GM18861 (cell line): ENCODE results near the gene RNF31.
"Not testable (repeated sequence)": the region's sequence is repeated elsewhere in the genome, so short reads cannot be mapped to it uniquely, and the experiment has no call there.

Experiments
- ATAC-seq: cut with Tn5 transposase; IDR thresholded peaks from one replicate; pipeline ENCODE4 v1.9.1; 2021; ENCODE audit not compliant: unreplicated experiment

Gene RNF31

GRCh38 chr14:24197056-24197450, 49.8 kb downstream of the RNF31 start:
- no peak for ATAC-seq

GRCh38 chr14:24198814-24199524, 51.7 kb downstream of the RNF31 start:
- ATAC-seq: no peak

DNA sequence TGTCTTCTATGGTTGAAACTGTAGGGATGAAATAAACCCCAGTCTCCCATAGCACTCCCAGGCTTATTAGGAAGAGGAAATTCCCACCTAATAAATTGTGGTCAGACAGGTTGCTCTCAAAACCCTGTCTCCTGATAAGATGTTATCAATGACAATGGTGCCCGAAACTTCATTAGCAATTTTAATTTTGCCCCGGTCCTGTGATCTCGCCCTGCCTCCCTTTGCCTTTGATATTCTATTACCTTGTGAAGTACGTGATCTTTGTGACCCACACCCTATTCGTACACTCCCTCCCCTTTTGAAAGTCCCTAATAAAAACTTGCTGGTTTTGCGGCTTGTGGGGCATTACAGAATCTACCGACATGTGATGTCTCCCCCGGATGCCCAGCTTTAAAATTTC, 55.2 kb downstream of the RNF31 start:
- not testable (repeated sequence) for ATAC-seq

DNA sequence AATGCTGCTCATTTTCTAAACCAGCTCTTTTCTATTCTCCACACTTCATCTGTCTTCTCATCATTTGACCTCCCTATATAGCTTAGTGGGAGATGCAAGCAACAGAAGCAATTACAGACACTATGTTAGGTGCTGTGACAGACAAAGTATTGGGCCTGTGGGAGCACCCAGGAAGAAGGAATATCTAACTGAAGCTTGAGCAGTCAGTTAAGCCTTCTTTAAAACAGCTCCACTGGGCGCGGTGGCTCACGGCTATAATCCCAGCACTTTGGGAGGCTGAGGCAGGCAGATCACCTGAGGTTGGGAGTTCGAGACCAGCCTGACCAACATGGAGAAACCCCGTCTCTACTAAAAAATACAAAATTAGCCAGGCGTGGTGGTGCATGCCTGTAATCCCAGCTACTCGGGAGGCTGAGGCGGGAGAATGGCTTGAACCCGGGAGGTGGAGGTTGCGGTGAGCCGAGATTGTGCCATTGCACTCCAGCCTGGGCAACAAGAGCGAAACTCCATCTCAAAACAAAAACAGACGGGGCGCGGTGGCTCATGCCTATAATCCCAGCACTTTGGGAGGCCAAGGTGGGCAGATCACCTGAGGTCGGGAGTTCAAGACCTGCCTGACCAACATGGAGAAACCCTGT, 56.1 kb downstream of the RNF31 start:
- ATAC-seq: not testable (repeated sequence)

DNA sequence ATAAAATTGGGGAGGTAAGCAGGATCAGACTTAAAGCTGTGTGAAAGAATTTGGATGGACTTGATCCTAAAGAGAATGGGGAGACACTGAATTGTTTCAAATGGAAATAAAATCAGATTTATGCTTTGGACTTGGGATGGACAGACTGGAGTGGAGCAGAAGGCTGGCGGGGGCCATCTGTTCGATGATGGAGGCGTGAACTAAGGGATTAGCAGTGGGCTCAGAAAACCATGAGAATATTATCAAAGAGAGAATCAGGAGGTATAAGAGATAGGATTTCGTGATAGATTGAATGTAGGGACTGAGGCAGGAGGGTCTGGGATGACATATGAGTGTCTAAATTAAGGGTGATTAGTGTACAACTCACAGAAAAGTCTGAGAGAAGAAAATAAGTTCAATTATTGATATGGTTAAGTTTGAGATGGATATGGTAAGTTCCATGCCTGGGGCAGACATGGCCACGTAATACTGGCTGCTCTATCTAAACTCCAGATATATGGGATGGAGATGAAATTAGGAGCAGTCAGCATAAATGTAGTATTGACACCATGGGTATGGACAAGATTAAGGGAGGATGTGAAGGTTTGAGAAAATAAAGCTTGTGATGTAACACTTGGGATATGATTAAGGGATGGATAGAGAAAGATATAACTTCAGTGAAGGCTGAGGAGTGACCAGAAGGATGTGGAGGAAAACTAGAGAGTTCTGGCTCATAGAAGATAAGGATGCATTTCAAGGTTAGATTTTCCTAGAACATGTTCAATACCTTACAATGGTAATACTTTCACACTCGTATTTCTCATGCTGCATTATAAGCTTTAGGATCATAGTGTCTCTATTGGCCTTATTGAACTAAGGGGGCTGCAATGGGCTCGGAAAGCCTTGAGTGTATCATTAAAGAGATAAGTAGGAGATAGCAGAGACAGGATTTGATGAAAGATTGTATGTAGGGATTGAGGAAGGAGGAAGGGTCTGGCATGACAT, 57.2 kb downstream of the RNF31 start:
- no peak for ATAC-seq

DNA sequence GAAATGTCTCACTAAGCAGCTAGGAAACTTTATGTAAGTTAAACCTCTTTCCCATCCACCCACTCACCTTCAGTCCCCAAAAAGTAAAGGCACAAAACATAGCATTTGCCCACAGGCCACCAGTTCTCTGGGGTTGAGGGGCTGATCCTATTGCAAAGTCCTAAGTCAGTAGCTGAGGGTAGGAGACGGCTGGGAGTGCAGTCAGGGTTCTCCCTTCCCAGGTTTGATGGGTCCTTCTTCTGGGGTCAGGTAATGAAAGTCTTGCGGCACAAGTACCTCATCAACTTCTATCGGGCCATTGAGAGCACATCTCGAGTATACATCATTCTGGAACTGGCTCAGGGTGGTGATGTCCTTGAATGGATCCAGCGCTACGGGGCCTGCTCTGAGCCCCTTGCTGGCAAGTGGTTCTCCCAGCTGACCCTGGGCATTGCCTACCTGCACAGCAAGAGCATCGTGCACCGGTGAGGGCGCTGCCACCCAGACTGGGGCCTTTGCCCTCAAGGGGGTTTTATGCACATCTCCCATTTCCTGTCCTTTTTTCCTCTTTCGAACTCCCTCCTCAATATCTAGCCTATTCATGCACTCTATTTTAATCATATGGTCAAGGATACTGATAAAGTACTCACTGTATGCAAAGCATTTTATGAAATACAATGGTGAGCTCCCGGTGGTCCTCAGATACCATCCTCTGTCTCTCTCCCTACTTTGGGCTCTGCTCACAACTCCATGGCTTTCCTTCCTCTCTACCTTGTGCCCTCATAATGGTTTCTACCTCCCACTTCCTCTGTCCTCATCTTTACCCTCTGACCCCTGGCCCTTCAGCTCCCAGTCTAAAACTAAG, 59.2 kb downstream of the RNF31 start:
- ATAC-seq: no peak

DNA sequence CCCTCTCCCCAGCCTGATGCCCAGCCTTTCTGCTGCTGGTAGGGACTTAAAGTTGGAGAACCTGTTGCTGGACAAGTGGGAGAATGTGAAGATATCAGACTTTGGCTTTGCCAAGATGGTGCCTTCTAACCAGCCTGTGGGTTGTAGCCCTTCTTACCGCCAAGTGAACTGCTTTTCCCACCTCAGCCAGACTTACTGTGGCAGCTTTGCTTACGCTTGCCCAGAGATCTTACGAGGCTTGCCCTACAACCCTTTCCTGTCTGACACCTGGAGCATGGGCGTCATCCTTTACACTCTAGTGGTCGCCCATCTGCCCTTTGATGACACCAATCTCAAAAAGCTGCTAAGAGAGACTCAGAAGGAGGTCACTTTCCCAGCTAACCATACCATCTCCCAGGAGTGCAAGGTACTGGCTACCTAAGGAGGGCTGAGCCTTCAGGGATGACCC, 59.8 kb downstream of the RNF31 start:
- no peak for ATAC-seq

- no peak for ATAC-seq
Observed at GRCh38 chr14:24207625-24208024, 60.3 kb downstream of the RNF31 start.
